Suppressor macrophage (primary cell): ENCODE results near the gene OMD.

Experiments
- DNase-seq, 4 experiments: peaks; one replicate each; pipeline ENCODE4 v3.0.0-alpha.2; 2020 to 2022
- total RNA-seq, 17 experiments: gene quantifications; one replicate each; lab custom pipeline; 2026; ENCODE audit warnings: mixed read lengths in 6 of 17, inconsistent platforms in 3 of 17; lab: John Stamatoyannopoulos, UW

Gene OMD
- 0 to 1.2 (median 0) reads per million in 17 experiments for total RNA-seq

- DNase-seq = no peak
Measured at GRCh38 chr9:92424340-92424739, at the start of gene OMD. TSS of gene OMD (minus strand) at chr9:92424471. CDS start at chr9:92417558, 6,913 bp downstream.

GRCh38 chr9:92468206-92468605 lies 43.9 kb upstream of the OMD start:
- DNase-seq = no peak

- DNase-seq = no peak
Measured at GRCh38 chr9:92467511-92467910, 43.2 kb upstream of the OMD start.

GRCh38 chr9:92467041-92467440 lies 42.8 kb upstream of the OMD start:
- no peak for DNase-seq

GRCh38 chr9:92463984-92464383 lies 39.7 kb upstream of the OMD start:
- DNase-seq = peak in 2 of 4 experiments; percentile 5

GRCh38 chr9:92463387-92463786 lies 39.1 kb upstream of the OMD start:
- no peak for DNase-seq

GRCh38 chr9:92457576-92457975 lies 33.3 kb upstream of the OMD start:
- no peak for DNase-seq

GRCh38 chr9:92455217-92455616 lies 30.9 kb upstream of the OMD start:
- DNase-seq = no peak

GRCh38 chr9:92446536-92446935 lies 22.3 kb upstream of the OMD start:
- DNase-seq = no peak

- no peak for DNase-seq
Measured at GRCh38 chr9:92444841-92445240, 20.6 kb upstream of the OMD start.

GRCh38 chr9:92440751-92441046 lies 16.4 kb upstream of the OMD start:
- no peak for DNase-seq

GRCh38 chr9:92439921-92440750 lies 15.9 kb upstream of the OMD start:
- DNase-seq = no peak

- DNase-seq = peak in 3 of 4 experiments; percentile 12 to 58 (median 45)
Measured at GRCh38 chr9:92438900-92439526, 14.7 kb upstream of the OMD start.

- DNase-seq = no peak
Measured at GRCh38 chr9:92435263-92435662, 11.0 kb upstream of the OMD start.

GRCh38 chr9:92432972-92433548 lies 8.8 kb upstream of the OMD start:
- DNase-seq = no peak

GRCh38 chr9:92432350-92432749 lies 8.1 kb upstream of the OMD start:
- no peak for DNase-seq

GRCh38 chr9:92429836-92430235 lies 5.6 kb upstream of the OMD start:
- no peak for DNase-seq

GRCh38 chr9:92426501-92427145 lies 2.4 kb upstream of the OMD start:
- no peak for DNase-seq

- DNase-seq = no peak
Measured at GRCh38 chr9:92425474-92425873, 1.2 kb upstream of the OMD start.

GRCh38 chr9:92423612-92424011 lies 659 bp downstream of the OMD start:
- no peak for DNase-seq

GRCh38 chr9:92422611-92423338 lies 1.5 kb downstream of the OMD start:
- DNase-seq = peak in 2 of 4 experiments; percentile 30 to 42

- DNase-seq = peak in 2 of 4 experiments; percentile 31 to 39
Measured at GRCh38 chr9:92414566-92414965, 9.7 kb downstream of the OMD start.

GRCh38 chr9:92411157-92411556 lies 13.1 kb downstream of the OMD start:
- peak; percentile 13 to 60 (median 56) for DNase-seq
